WTC11 (cell line): ENCODE measurements around the gene SOX6. TPM values are rescaled to one million over a fixed set of nuclear protein-coding genes. Genes with fewer than 3 reads are reported as not detected.
"Not testable (repeated sequence)": the region's sequence is repeated elsewhere in the genome, so short reads cannot be mapped to it uniquely, and the experiment has no call there.

Experiments
- ATAC-seq: fragments of 200-7000 bp; cut with Tn5 transposase; 2 replicates; pipeline ENCODE4 v1.10.0; 2021; ENCODE audit warnings: mild to moderate bottlenecking, moderate library complexity
- CTCF ChIA-PET: fragments of 300-600 bp; sonication (Branson Sonifier 250); formaldehyde crosslinking; loops from one replicate; lab custom pipeline; 2021; ENCODE audit warnings: antibody characterized with exemption; lab: Charles Lee
- POLR2A ChIA-PET: fragments of 350-600 bp; sonication (Branson Sonifier 250); formaldehyde crosslinking; loops from one replicate; lab custom pipeline; 2021; ENCODE audit warnings: antibody characterized with exemption; lab: Charles Lee
- DNase-seq: peaks from one replicate; pipeline ENCODE4 v3.0.0; 2021; ENCODE audit warnings: low spot score
- H3K27ac Mint-ChIP-seq: 2 replicates; pipeline ENCODE4 v1.8.0; 2021; ENCODE audit warnings: mixed read lengths
- H3K27me3 Mint-ChIP-seq: 2 replicates; pipeline ENCODE4 v1.8.0; 2021; ENCODE audit warnings: low read depth, mild to moderate bottlenecking, moderate library complexity, mixed read lengths
- H3K36me3 Mint-ChIP-seq: 2 replicates; pipeline ENCODE4 v1.8.0; 2021; ENCODE audit warnings: mixed read lengths
- H3K4me1 Mint-ChIP-seq: 2 replicates; pipeline ENCODE4 v1.8.0; 2022; ENCODE audit warnings: mixed read lengths
- H3K4me3 Mint-ChIP-seq: 2 replicates; pipeline ENCODE4 v1.8.0; 2021; ENCODE audit warnings: mild to moderate bottlenecking, moderate library complexity, mixed read lengths
- H3K9me3 Mint-ChIP-seq: 2 replicates; pipeline ENCODE4 v1.8.0; 2021; ENCODE audit warnings: mixed read lengths
- ATF1 ChIP-seq: sonication (generic); formaldehyde crosslinking; IDR thresholded peaks from 2 replicates; pipeline ENCODE4 v1.8.1; 2023; ENCODE audit warnings: mild to moderate bottlenecking, moderate library complexity, missing genetic modification reagents
- ELF4 ChIP-seq: sonication (generic); formaldehyde crosslinking; IDR thresholded peaks from 2 replicates; pipeline ENCODE4 v1.8.1; 2022; ENCODE audit warnings: low read depth, mild to moderate bottlenecking, moderate library complexity, missing genetic modification reagents
- ESRRA ChIP-seq: sonication (generic); formaldehyde crosslinking; IDR thresholded peaks from 2 replicates; pipeline ENCODE4 v1.8.1; 2022; ENCODE audit warnings: mild to moderate bottlenecking, missing genetic modification reagents, borderline replicate concordance
- ETV6 ChIP-seq: sonication (generic); formaldehyde crosslinking; IDR thresholded peaks from 2 replicates; pipeline ENCODE4 v1.8.1; 2022; ENCODE audit warnings: mild to moderate bottlenecking, missing genetic modification reagents
- MXD4 ChIP-seq: fragments of 250-450 bp; sonication (Bioruptor Pico); IDR thresholded peaks from 2 replicates; pipeline ENCODE4 v1.8.0; 2021; ENCODE audit warnings: mild to moderate bottlenecking, moderate library complexity, borderline replicate concordance
- NR2C2 ChIP-seq: sonication (generic); formaldehyde crosslinking; IDR thresholded peaks from 2 replicates; pipeline ENCODE4 v1.8.0; 2022; ENCODE audit warnings: mild to moderate bottlenecking, missing genetic modification reagents
- NR3C1 ChIP-seq: sonication (generic); formaldehyde crosslinking; conservative IDR thresholded peaks from 2 replicates; pipeline ENCODE4 v1.8.1; 2023; ENCODE audit warnings: low read depth, mild to moderate bottlenecking, missing genetic modification reagents
- OVOL2 ChIP-seq: fragments of 250-450 bp; sonication (Bioruptor Pico); IDR thresholded peaks from 2 replicates; pipeline ENCODE4 v1.9.0; 2021; ENCODE audit warnings: mild to moderate bottlenecking, borderline replicate concordance
- SMAD3 ChIP-seq: sonication (generic); formaldehyde crosslinking; IDR thresholded peaks from 2 replicates; pipeline ENCODE4 v1.8.0; 2022; ENCODE audit warnings: missing genetic modification reagents, mild to moderate bottlenecking, borderline replicate concordance
- ZNF232 ChIP-seq: sonication (generic); formaldehyde crosslinking; IDR thresholded peaks from 2 replicates; pipeline ENCODE4 v1.8.0; 2022; ENCODE audit warnings: mild to moderate bottlenecking, missing genetic modification reagents
- ZNF396 ChIP-seq: fragments of 250-450 bp; sonication (Bioruptor Pico); IDR thresholded peaks from 2 replicates; pipeline ENCODE4 v1.8.0; 2021; ENCODE audit warnings: mild to moderate bottlenecking, moderate library complexity, borderline replicate concordance
- ZNF416 ChIP-seq: fragments of 250-450 bp; sonication (Bioruptor Pico); IDR thresholded peaks from 2 replicates; pipeline ENCODE4 v1.9.0; 2021; ENCODE audit warnings: mild to moderate bottlenecking, inconsistent platforms
- ZNF671 ChIP-seq: fragments of 250-450 bp; sonication (Bioruptor Pico); IDR thresholded peaks from 2 replicates; pipeline ENCODE4 v1.8.0; 2021; ENCODE audit warnings: mild to moderate bottlenecking
- total RNA-seq: library from RNA; stranded (reverse); gene quantifications from 3 replicates; pipeline ENCODE4 v1.2.3, GENCODE V29; 2021
- TF ChIP-seq, protein P1 (sequence below): sonication (generic); formaldehyde crosslinking; IDR thresholded peaks from 2 replicates; pipeline ENCODE4 v1.8.1; 2022; ENCODE audit warnings: low read depth, missing genetic modification reagents, borderline replicate concordance
- TF ChIP-seq, protein P2 (sequence below): sonication (generic); formaldehyde crosslinking; IDR thresholded peaks from 2 replicates; pipeline ENCODE4 v1.8.0; 2022; ENCODE audit warnings: mild to moderate bottlenecking, missing genetic modification reagents
- TF ChIP-seq, protein P3 (sequence below): sonication (generic); formaldehyde crosslinking; IDR thresholded peaks from 2 replicates; pipeline ENCODE4 v1.8.0; 2023; ENCODE audit warnings: missing genetic modification reagents
- TF ChIP-seq, protein P4 (sequence below): sonication (generic); formaldehyde crosslinking; IDR thresholded peaks from 2 replicates; pipeline ENCODE4 v1.8.1; 2023; ENCODE audit warnings: mild to moderate bottlenecking, missing genetic modification reagents
- TF ChIP-seq, protein P5 (sequence below): fragments of 250-450 bp; sonication (Bioruptor Pico); IDR thresholded peaks from 2 replicates; pipeline ENCODE4 v1.8.0; 2021; ENCODE audit warnings: mild to moderate bottlenecking
- TF ChIP-seq, protein P6 (sequence below): fragments of 250-450 bp; sonication (Bioruptor Pico); IDR thresholded peaks from 2 replicates; pipeline ENCODE4 v2.1.2; 2022; ENCODE audit warnings: mild to moderate bottlenecking, moderate library complexity
- TF ChIP-seq, protein P7 (sequence below): sonication (generic); formaldehyde crosslinking; IDR thresholded peaks from 2 replicates; pipeline ENCODE4 v1.8.1; 2022; ENCODE audit warnings: mild to moderate bottlenecking, missing genetic modification reagents, moderate library complexity, borderline replicate concordance

The SOX6 gene
- total RNA-seq, 1 experiment from 2014 or later, result 0.13 TPM

DNA sequence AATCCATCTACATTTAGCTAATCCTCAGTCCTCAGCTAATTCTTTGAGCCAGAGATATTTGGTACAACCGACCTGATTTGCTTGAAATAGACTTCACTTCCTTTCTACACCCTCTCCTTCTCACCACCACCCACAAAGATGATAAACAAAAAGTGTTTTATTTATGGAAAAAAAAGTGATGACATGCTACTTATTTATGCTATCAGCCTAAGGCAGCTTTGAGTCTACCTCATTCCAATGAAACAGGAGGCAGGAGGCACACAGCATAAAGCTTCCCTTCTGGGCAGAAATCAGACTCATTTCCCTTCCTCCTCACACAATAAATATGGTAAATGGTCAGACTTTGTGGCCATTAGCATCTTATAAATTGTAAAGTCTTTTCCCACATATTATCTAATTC lies 325.7 kb downstream of the SOX6 start:
- H3K27me3 Mint-ChIP-seq, result no peaks in the 10 kb centered on the region
- peaks cover 11% of the 10 kb centered on the region for H3K4me1 Mint-ChIP-seq
- H3K36me3 Mint-ChIP-seq, result no peaks in the 10 kb centered on the region
- no peak overlapping the region for H3K27ac Mint-ChIP-seq
- TF ChIP-seq, protein P1, sequence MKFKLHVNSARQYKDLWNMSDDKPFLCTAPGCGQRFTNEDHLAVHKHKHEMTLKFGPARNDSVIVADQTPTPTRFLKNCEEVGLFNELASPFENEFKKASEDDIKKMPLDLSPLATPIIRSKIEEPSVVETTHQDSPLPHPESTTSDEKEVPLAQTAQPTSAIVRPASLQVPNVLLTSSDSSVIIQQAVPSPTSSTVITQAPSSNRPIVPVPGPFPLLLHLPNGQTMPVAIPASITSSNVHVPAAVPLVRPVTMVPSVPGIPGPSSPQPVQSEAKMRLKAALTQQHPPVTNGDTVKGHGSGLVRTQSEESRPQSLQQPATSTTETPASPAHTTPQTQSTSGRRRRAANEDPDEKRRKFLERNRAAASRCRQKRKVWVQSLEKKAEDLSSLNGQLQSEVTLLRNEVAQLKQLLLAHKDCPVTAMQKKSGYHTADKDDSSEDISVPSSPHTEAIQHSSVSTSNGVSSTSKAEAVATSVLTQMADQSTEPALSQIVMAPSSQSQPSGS (CRISPR knock-in tag), result no peak
- TF ChIP-seq, protein P2, sequence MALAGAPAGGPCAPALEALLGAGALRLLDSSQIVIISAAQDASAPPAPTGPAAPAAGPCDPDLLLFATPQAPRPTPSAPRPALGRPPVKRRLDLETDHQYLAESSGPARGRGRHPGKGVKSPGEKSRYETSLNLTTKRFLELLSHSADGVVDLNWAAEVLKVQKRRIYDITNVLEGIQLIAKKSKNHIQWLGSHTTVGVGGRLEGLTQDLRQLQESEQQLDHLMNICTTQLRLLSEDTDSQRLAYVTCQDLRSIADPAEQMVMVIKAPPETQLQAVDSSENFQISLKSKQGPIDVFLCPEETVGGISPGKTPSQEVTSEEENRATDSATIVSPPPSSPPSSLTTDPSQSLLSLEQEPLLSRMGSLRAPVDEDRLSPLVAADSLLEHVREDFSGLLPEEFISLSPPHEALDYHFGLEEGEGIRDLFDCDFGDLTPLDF (CRISPR knock-in tag), result no peak
- TF ChIP-seq ZNF416 (CRISPR knock-in tag) (no peak), OVOL2 (CRISPR knock-in tag) (no peak), NR2C2 (CRISPR knock-in tag) (no peak), ZNF671 (no peak), ESRRA (CRISPR knock-in tag) (no peak), MXD4 (CRISPR knock-in tag) (no peak), ETV6 (CRISPR knock-in tag) (no peak), ELF4 (CRISPR knock-in tag) (no peak), ATF1 (CRISPR knock-in tag) (no peak), SMAD3 (no peak), NR3C1 (CRISPR knock-in tag) (no peak), ZNF396 (CRISPR knock-in tag) (no peak), ZNF232 (CRISPR knock-in tag) (no peak)
- TF ChIP-seq, protein P3, sequence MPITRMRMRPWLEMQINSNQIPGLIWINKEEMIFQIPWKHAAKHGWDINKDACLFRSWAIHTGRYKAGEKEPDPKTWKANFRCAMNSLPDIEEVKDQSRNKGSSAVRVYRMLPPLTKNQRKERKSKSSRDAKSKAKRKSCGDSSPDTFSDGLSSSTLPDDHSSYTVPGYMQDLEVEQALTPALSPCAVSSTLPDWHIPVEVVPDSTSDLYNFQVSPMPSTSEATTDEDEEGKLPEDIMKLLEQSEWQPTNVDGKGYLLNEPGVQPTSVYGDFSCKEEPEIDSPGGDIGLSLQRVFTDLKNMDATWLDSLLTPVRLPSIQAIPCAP, result no peak
- TF ChIP-seq, protein P4, sequence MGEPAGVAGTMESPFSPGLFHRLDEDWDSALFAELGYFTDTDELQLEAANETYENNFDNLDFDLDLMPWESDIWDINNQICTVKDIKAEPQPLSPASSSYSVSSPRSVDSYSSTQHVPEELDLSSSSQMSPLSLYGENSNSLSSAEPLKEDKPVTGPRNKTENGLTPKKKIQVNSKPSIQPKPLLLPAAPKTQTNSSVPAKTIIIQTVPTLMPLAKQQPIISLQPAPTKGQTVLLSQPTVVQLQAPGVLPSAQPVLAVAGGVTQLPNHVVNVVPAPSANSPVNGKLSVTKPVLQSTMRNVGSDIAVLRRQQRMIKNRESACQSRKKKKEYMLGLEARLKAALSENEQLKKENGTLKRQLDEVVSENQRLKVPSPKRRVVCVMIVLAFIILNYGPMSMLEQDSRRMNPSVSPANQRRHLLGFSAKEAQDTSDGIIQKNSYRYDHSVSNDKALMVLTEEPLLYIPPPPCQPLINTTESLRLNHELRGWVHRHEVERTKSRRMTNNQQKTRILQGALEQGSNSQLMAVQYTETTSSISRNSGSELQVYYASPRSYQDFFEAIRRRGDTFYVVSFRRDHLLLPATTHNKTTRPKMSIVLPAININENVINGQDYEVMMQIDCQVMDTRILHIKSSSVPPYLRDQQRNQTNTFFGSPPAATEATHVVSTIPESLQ (CRISPR knock-in tag), result no peak
- TF ChIP-seq, protein P5, sequence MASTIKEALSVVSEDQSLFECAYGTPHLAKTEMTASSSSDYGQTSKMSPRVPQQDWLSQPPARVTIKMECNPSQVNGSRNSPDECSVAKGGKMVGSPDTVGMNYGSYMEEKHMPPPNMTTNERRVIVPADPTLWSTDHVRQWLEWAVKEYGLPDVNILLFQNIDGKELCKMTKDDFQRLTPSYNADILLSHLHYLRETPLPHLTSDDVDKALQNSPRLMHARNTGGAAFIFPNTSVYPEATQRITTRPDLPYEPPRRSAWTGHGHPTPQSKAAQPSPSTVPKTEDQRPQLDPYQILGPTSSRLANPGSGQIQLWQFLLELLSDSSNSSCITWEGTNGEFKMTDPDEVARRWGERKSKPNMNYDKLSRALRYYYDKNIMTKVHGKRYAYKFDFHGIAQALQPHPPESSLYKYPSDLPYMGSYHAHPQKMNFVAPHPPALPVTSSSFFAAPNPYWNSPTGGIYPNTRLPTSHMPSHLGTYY, result no peak
- TF ChIP-seq, protein P6, sequence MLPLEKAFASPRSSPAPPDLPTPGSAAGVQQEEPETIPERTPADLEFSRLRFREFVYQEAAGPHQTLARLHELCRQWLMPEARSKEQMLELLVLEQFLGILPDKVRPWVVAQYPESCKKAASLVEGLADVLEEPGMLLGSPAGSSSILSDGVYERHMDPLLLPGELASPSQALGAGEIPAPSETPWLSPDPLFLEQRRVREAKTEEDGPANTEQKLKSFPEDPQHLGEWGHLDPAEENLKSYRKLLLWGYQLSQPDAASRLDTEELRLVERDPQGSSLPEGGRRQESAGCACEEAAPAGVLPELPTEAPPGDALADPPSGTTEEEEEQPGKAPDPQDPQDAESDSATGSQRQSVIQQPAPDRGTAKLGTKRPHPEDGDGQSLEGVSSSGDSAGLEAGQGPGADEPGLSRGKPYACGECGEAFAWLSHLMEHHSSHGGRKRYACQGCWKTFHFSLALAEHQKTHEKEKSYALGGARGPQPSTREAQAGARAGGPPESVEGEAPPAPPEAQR (CRISPR knock-in tag), result no peak
- TF ChIP-seq, protein P7, sequence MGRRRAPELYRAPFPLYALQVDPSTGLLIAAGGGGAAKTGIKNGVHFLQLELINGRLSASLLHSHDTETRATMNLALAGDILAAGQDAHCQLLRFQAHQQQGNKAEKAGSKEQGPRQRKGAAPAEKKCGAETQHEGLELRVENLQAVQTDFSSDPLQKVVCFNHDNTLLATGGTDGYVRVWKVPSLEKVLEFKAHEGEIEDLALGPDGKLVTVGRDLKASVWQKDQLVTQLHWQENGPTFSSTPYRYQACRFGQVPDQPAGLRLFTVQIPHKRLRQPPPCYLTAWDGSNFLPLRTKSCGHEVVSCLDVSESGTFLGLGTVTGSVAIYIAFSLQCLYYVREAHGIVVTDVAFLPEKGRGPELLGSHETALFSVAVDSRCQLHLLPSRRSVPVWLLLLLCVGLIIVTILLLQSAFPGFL (CRISPR knock-in tag), result no peak
- ChIA-PET POLR2A (no interaction called here), CTCF (interaction anchor here (1.0 kb wide), 1 partner anchor 90 kb away, joined by 3 read pairs; no protein-coding TSS in a partner anchor)
- H3K9me3 Mint-ChIP-seq, result no peaks in the 10 kb centered on the region
- H3K4me3 Mint-ChIP-seq, result no peak overlapping the region
- DNase-seq (no peak), ATAC-seq (no peak)

DNA sequence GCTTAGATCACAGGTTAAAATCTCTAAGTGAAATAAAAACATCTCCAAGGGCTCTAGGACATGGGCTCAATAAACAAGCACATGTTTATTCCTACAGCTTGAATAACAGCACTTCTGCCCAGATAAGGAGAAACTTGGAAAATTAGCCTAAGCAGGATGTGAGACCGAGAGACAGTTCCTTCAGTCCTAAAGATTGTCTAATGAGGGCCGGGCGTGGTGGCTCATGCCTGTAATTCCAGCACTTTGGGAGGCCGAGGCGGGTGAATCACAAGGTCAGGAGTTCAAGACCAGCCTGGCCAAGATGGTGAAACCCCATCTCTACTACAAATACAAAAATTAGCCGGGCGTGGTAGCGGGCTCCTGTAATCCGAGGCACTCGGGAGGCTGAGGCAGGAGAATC lies 327.2 kb downstream of the SOX6 start:
- not testable (repeated sequence) for H3K4me3 Mint-ChIP-seq

More for the DNA sequence above, 327.2 kb downstream of the SOX6 start:
- H3K4me1 Mint-ChIP-seq, result peaks cover 11% of the 10 kb centered on the region
- H3K27me3 Mint-ChIP-seq, POLR2A ChIA-PET, DNase-seq, ATAC-seq, H3K27ac Mint-ChIP-seq, H3K9me3 Mint-ChIP-seq, CTCF ChIA-PET, H3K36me3 Mint-ChIP-seq: not testable (repeated sequence)
